H1 (cell line): ENCODE results near the gene KRT81. TPM values are rescaled to one million over a fixed set of nuclear protein-coding genes. Genes with fewer than 3 reads are reported as not detected.

Experiments used
- CTCF ChIA-PET: fragments of 300-600 bp; sonication (Branson Sonifier 250); formaldehyde crosslinking; loops from one replicate; lab custom pipeline; 2021; ENCODE audit not compliant: partially characterized antibody; lab: Charles Lee
- POLR2A ChIA-PET: fragments of 300-600 bp; sonication (Branson Sonifier 250); formaldehyde crosslinking; loops from one replicate; lab custom pipeline; 2021; ENCODE audit warnings: inconsistent platforms; ENCODE audit not compliant: partially characterized antibody; lab: Charles Lee
- DNase-seq, 2 experiments: peaks; one replicate each; pipeline versions ENCODE4 v3.0.0 to v3.0.0-alpha.2; 2010 to 2022; ENCODE audit warnings: low spot score in 2 of 2, low read depth in 1 of 2, mixed read lengths in 1 of 2
- FAIRE-seq: peaks from 2 replicates; lab custom pipeline; 2011; peaks lifted over from hg19 to GRCh38; lab: Jason Lieb, UNC
- H2AFZ ChIP-seq: 2 replicates; pipeline ENCODE4 v1.8.1; 2012; ENCODE audit warnings: low read length, inconsistent platforms
- H2AK5ac ChIP-seq: 2 replicates; pipeline ENCODE4 v1.6.1; 2013; ENCODE audit warnings: low read depth, low read length
- H2BK120ac ChIP-seq: replicated peaks from 2 replicates; pipeline ENCODE3; 2013; ENCODE audit warnings: low read depth, low read length, inconsistent platforms
- H2BK12ac ChIP-seq: 2 replicates; pipeline ENCODE4 v1.6.1; 2013; ENCODE audit warnings: low read depth, low read length
- H2BK15ac ChIP-seq: 2 replicates; pipeline ENCODE4 v1.6.1; 2013; ENCODE audit warnings: low read length
- H2BK20ac ChIP-seq: 2 replicates; pipeline ENCODE4 v1.6.1; 2013; ENCODE audit warnings: low read length
- H2BK5ac ChIP-seq: 2 replicates; pipeline ENCODE4 v1.6.1; 2013; ENCODE audit warnings: low read depth, low read length
- H3K14ac ChIP-seq: 2 replicates; pipeline ENCODE4 v1.6.1; 2013; ENCODE audit warnings: inconsistent platforms; ENCODE audit not compliant: insufficient read length
- H3K18ac ChIP-seq: 2 replicates; pipeline ENCODE4 v1.6.1; 2013; ENCODE audit warnings: low read length; ENCODE audit errors: extremely low read depth
- H3K23ac ChIP-seq: 2 replicates; pipeline ENCODE4 v1.6.1; 2013; ENCODE audit warnings: inconsistent platforms; ENCODE audit not compliant: insufficient read length
- H3K23me2 ChIP-seq: 2 replicates; pipeline ENCODE4 v1.6.1; 2013; ENCODE audit warnings: low read depth, low read length
- H3K27ac ChIP-seq: 2 replicates; pipeline ENCODE4 v1.6.1; 2011; ENCODE audit warnings: low read depth, low read length, inconsistent platforms
- H3K27me3 ChIP-seq, 4 experiments: replicated peaks in 1 of 4; 1 replicate in 1 of 4; 2 replicates in 3 of 4; pipeline versions ENCODE4 v1.6.1 to v1.8.1; 2011 to 2013; ENCODE audit warnings: low read length in 3 of 4, mild to moderate bottlenecking in 3 of 4, inconsistent platforms in 2 of 4, mixed read lengths in 2 of 4, moderate library complexity in 1 of 4; ENCODE audit not compliant: control insufficient read depth in 3 of 4, insufficient read depth in 3 of 4; ENCODE audit errors: extremely low read depth in 1 of 4
- H3K36me3 ChIP-seq, 4 experiments: 2 replicates each; pipeline versions ENCODE4 v1.6.1 to v1.8.1; 2011 to 2013; ENCODE audit warnings: mild to moderate bottlenecking in 4 of 4, low read length in 3 of 4, moderate library complexity in 2 of 4, control low read depth in 1 of 4, inconsistent platforms in 1 of 4; ENCODE audit not compliant: insufficient read depth in 4 of 4, control insufficient read depth in 2 of 4
- H3K4ac ChIP-seq: replicated peaks from 2 replicates; pipeline ENCODE3; 2013; ENCODE audit warnings: low read length, low read depth, mixed read lengths, inconsistent platforms; ENCODE audit not compliant: insufficient read length
- H3K4me1 ChIP-seq, 4 experiments: replicated peaks in 1 of 4; 1 replicate in 1 of 4; 2 replicates in 3 of 4; pipeline versions ENCODE4 v1.6.1 to v1.8.1; 2011 to 2013; ENCODE audit warnings: low read length in 3 of 4, inconsistent platforms in 2 of 4, mixed read lengths in 1 of 4; ENCODE audit not compliant: insufficient read depth in 4 of 4, control insufficient read depth in 3 of 4
- H3K4me2 ChIP-seq, 2 experiments: 2 replicates each; pipeline versions ENCODE4 v1.6.1 to v1.8.1; 2011 to 2013; ENCODE audit warnings: low read depth in 2 of 2, low read length in 2 of 2, control low read depth in 1 of 2, inconsistent platforms in 1 of 2, mild to moderate bottlenecking in 1 of 2; ENCODE audit not compliant: insufficient read depth in 1 of 2
- H3K4me3 ChIP-seq, 4 experiments: fragments of 200-600, 300-600 bp in 1 of 4; sonication (generic), shearing (Covaris generic), sonication (Bioruptor Twin) in 1 of 4; 2 replicates each; pipeline versions ENCODE4 v1.5.1 to v1.8.1; 2011 to 2016; ENCODE audit warnings: low read length in 4 of 4, low read depth in 3 of 4, control low read depth in 2 of 4, inconsistent platforms in 2 of 4, mild to moderate bottlenecking in 2 of 4, mixed read lengths in 1 of 4, moderate library complexity in 1 of 4; ENCODE audit not compliant: insufficient read depth in 2 of 4; ENCODE audit errors: extremely low read depth in 1 of 4
- H3K56ac ChIP-seq: replicated peaks from 2 replicates; pipeline ENCODE3; 2013; ENCODE audit warnings: low read depth, mild to moderate bottlenecking, mixed read lengths, low read length, inconsistent platforms; ENCODE audit not compliant: insufficient read length
- H3K79me1 ChIP-seq: 2 replicates; pipeline ENCODE4 v1.6.1; 2013; ENCODE audit warnings: low read depth, low read length, control low read depth
- H3K79me2 ChIP-seq, 2 experiments: 2 replicates each; pipeline versions ENCODE4 v1.6.1 to v1.8.1; 2012 to 2013; ENCODE audit warnings: low read length in 2 of 2, mild to moderate bottlenecking in 2 of 2, inconsistent platforms in 1 of 2; ENCODE audit not compliant: insufficient read depth in 2 of 2, control insufficient read depth in 1 of 2
- H3K9ac ChIP-seq, 4 experiments: replicated peaks in 1 of 4; 1 replicate in 1 of 4; 2 replicates in 3 of 4; pipeline versions ENCODE4 v1.6.1 to v1.8.1; 2011 to 2013; ENCODE audit warnings: low read depth in 3 of 4, low read length in 3 of 4, control low read depth in 2 of 4, mild to moderate bottlenecking in 2 of 4, moderate library complexity in 2 of 4, inconsistent platforms in 1 of 4; ENCODE audit errors: extremely low read depth in 1 of 4
- H3K9me3 ChIP-seq, 2 experiments: 2 replicates each; pipeline versions ENCODE4 v1.6.1 to v1.8.1; 2012 to 2013; ENCODE audit warnings: mild to moderate bottlenecking in 2 of 2, moderate library complexity in 2 of 2, control low read depth in 1 of 2, inconsistent platforms in 1 of 2, low read depth in 1 of 2, low read length in 1 of 2, mixed read lengths in 1 of 2; ENCODE audit not compliant: insufficient read depth in 2 of 2
- H4K20me1 ChIP-seq, 2 experiments: replicated peaks in 1 of 2; 2 replicates each; pipeline versions ENCODE3 to v1.8.1; 2011 to 2013; ENCODE audit warnings: inconsistent platforms in 2 of 2, low read length in 2 of 2, mild to moderate bottlenecking in 1 of 2; ENCODE audit not compliant: insufficient read depth in 2 of 2, control insufficient read depth in 1 of 2
- H4K5ac ChIP-seq: 2 replicates; pipeline ENCODE4 v1.6.1; 2013; ENCODE audit warnings: low read length, low read depth, mixed read lengths, inconsistent platforms; ENCODE audit not compliant: insufficient read length
- H4K8ac ChIP-seq: 2 replicates; pipeline ENCODE4 v1.8.0; 2013; ENCODE audit warnings: mild to moderate bottlenecking, moderate library complexity, low read length, inconsistent platforms; ENCODE audit not compliant: insufficient read depth; ENCODE audit errors: extremely low read depth
- H4K91ac ChIP-seq: replicated peaks from 2 replicates; pipeline ENCODE3; 2013; ENCODE audit warnings: low read length, mixed read lengths, inconsistent platforms; ENCODE audit not compliant: insufficient read length
- CBX5 ChIP-seq: fragments of 300-800, 300-1000 bp; sonication (generic); IDR thresholded peaks from 2 replicates; pipeline ENCODE4 v1.7.1; 2016; ENCODE audit warnings: antibody characterized with exemption, low read length, low read depth
- CEBPB ChIP-seq: IDR thresholded peaks from 2 replicates; pipeline ENCODE4 v1.6.1; 2012; ENCODE audit warnings: low read depth, low read length
- CTCF ChIP-seq, 3 experiments: IDR thresholded peaks; 1 replicate in 2 of 3; 2 replicates in 1 of 3; pipeline versions ENCODE4 v1.5.1 to v1.6.1; 2011; ENCODE audit warnings: low read length in 3 of 3, mild to moderate bottlenecking in 3 of 3, inconsistent platforms in 2 of 3, low read depth in 1 of 3, moderate library complexity in 1 of 3; ENCODE audit not compliant: insufficient read depth in 1 of 3; ENCODE audit errors: control extremely low read depth in 1 of 3
- HDAC2 ChIP-seq, 2 experiments: fragments of 300-600 bp in 1 of 2; sonication (generic) in 1 of 2; IDR thresholded peaks; 2 replicates each; pipeline ENCODE4 v1.6.1; 2011 to 2012; ENCODE audit warnings: low read depth in 2 of 2, low read length in 2 of 2, mild to moderate bottlenecking in 2 of 2, moderate library complexity in 2 of 2, borderline replicate concordance in 1 of 2, inconsistent platforms in 1 of 2
- JUN ChIP-seq: IDR thresholded peaks from 2 replicates; pipeline ENCODE4 v1.6.1; 2011; ENCODE audit warnings: low read depth, mild to moderate bottlenecking, improper control_type of control experiment, low read length
- KDM4A ChIP-seq: IDR thresholded peaks from one replicate; pipeline ENCODE4 v1.7.1; 2012; ENCODE audit warnings: low read depth, mild to moderate bottlenecking, moderate library complexity, low read length, inconsistent platforms; ENCODE audit not compliant: severe bottlenecking
- NRF1 ChIP-seq: IDR thresholded peaks from 2 replicates; pipeline ENCODE4 v1.6.1; 2011; ENCODE audit warnings: mild to moderate bottlenecking, low read depth, low read length, improper control_type of control experiment
- POLR2AphosphoS5 ChIP-seq: IDR thresholded peaks from 2 replicates; pipeline ENCODE4 v1.6.1; 2011; ENCODE audit warnings: low read depth, low read length
- SIX5 ChIP-seq: IDR thresholded peaks from 2 replicates; pipeline ENCODE4 v1.6.1; 2011; ENCODE audit warnings: mild to moderate bottlenecking, low read depth, low read length
- TAF7 ChIP-seq: optimal IDR thresholded peaks from 2 replicates; pipeline ENCODE3; 2011; ENCODE audit warnings: low read depth, mild to moderate bottlenecking, inconsistent platforms, low read length, moderate library complexity, borderline replicate concordance
- ZNF274 ChIP-seq: IDR thresholded peaks from 2 replicates; pipeline ENCODE4 v1.7.0; 2012; ENCODE audit warnings: low read length, borderline replicate concordance; ENCODE audit errors: extremely low read depth
- WGBS, 2 experiments: shearing (Covaris generic) in 1 of 2; methylation state at CpG; one replicate each; pipeline versions ENCODE4 v1.1.6 to v1.1.7; 2013 to 2015; ENCODE audit warnings: low lambda C conversion rate in 2 of 2, mixed read lengths in 2 of 2, inconsistent platforms in 1 of 2, low coverage in 1 of 2, missing lambda C conversion rate in 1 of 2; ENCODE audit not compliant: insufficient replicate concordance in 2 of 2, insufficient coverage in 1 of 2, insufficient read length in 1 of 2; ENCODE audit errors: extremely low coverage in 1 of 2, missing lambda C conversion rate in 1 of 2; 5-methylcytosine and 5-hydroxymethylcytosine counted together
- polyA plus RNA-seq, 7 experiments: library from polyadenylated mRNA; depleted of rRNA in 3 of 7; stranded (reverse) in 5 of 7; unstranded in 2 of 7; fragments of >200 nt in 5 of 7; fragments of 200-250 nt in 2 of 7; gene quantifications; 1 replicate in 5 of 7; 2 replicates in 1 of 7; 4 replicates in 1 of 7; pipeline versions ENCODE4 v1.2.1 to v1.2.3, GENCODE V29; 2011 to 2013; ENCODE audit warnings: missing spikeins in 2 of 7, mixed read lengths in 2 of 7
- total RNA-seq: library from RNA; stranded (reverse); fragmentation: NEBNext Ultra II Directional; extraction: Animal tissue kit (Norgen Biotek cat#: 25700); gene quantifications from 2 replicates; pipeline ENCODE4 v1.2.1, GENCODE V29; 2021

The KRT81 gene
- total and polyA plus RNA-seq, 2 of the 8 experiments (the other 6 are each of a cell fraction or from before 2014, with no cell fraction given) = not detected

DNA sequence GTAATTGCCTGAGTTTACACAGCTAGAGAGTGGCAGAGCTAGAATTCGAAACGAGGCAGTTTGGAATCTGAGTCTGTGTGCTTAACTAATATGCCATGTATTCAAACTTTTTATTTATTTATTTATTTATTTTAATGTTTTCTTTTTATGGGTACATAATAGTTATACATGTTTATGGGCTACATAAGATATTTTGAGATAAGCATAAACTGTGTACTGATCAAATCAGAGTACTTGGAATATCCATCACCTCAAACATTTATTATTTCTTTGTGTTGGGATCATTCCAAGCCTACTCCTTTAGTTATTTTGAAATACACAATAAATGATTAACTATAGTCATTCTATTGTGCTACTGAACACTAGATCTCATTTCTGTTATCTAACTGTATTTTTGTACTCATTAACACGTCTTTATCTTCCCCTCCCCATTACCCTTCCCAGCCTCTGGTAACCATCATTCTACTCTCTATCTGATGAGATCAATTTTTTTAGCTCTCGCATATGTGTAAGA is 7.4 kb upstream of the KRT81 start:
- H3K9ac ChIP-seq = no peak overlapping the region
- 76% methylated on average over 4 of the region's 4 CpGs; no CpG with 5 or more reads in 1 of the 2 experiments for WGBS, 2 experiments
- peaks cover 0 to 4% (median 0%) of the 10 kb centered on the region in 4 experiments; a peak in 1 of 7 replicates for H3K27me3 ChIP-seq
- CTCF ChIA-PET = interaction anchor here (0.9 to 1.5 kb wide), 3 partner anchors 12 to 61 kb away, joined by 3 read pairs; no protein-coding TSS in a partner anchor
- no peak overlapping the region for H4K5ac ChIP-seq
- H3K18ac ChIP-seq = no peak overlapping the region
- no peaks in the 10 kb centered on the region for H3K4me1 ChIP-seq
- no peak overlapping the region for H2AFZ ChIP-seq
- H3K56ac ChIP-seq = no peak overlapping the region
- no peaks in the 10 kb centered on the region for H3K79me1 ChIP-seq
- POLR2A ChIA-PET = no interaction called here
- no peaks in the 10 kb centered on the region for H3K36me3 ChIP-seq
- H3K4ac ChIP-seq = no peak overlapping the region
- H4K8ac ChIP-seq = no peak overlapping the region
- H3K27ac ChIP-seq = no peak overlapping the region
- no peaks in the 10 kb centered on the region for H3K9me3 ChIP-seq
- FAIRE-seq (no peak), DNase-seq (no peak)
- H4K91ac ChIP-seq = no peak overlapping the region
- no peak overlapping the region for H3K23ac ChIP-seq
- H4K20me1 ChIP-seq = peaks cover 0 to 3% of the 10 kb centered on the region in 2 experiments
- no peak overlapping the region for H2AK5ac ChIP-seq
- no peak overlapping the region for H2BK12ac ChIP-seq
- H2BK15ac ChIP-seq = no peak overlapping the region
- H3K14ac ChIP-seq = no peak overlapping the region
- no peak overlapping the region for H2BK5ac ChIP-seq
- H3K4me3 ChIP-seq = no peak overlapping the region
- no peak overlapping the region for H2BK120ac ChIP-seq
- H3K79me2 ChIP-seq = no peaks in the 10 kb centered on the region
- H3K23me2 ChIP-seq = peaks cover 4% of the 10 kb centered on the region; the same call in 1 of the 2 replicates
- no peak overlapping the region for H2BK20ac ChIP-seq
- no peak overlapping the region for H3K4me2 ChIP-seq
- TF ChIP-seq HDAC2 (IDR thresholded peaks at IDR 0.05; ENCODE audit: borderline replicate concordance in 1 of 2, low read depth in 2 of 2, low read length in 2 of 2) = no peak
- TF ChIP-seq CTCF (IDR thresholded peaks at IDR 0.05; ENCODE audit: control extremely low read depth in 1 of 3, insufficient read depth in 1 of 3, low read depth in 1 of 3, low read length in 3 of 3) = no peak
- TF ChIP-seq POLR2AphosphoS5 = no peak
- TF ChIP-seq CBX5 = no peak
- TF ChIP-seq TAF7 = no peak
- TF ChIP-seq CEBPB = no peak
- no peak for TF ChIP-seq KDM4A
- no peak for TF ChIP-seq JUN
- TF ChIP-seq NRF1 = no peak
- TF ChIP-seq ZNF274 = no peak
- no peak for TF ChIP-seq SIX5
